Nucleus accumbens (tissue), 56 donors: ENCODE results near the gene SRD5A3.

ENCODE experiments used
- DNase-seq, 56 donors: peaks; one replicate each; lab custom pipeline; 2025; lab: John Stamatoyannopoulos, UW

Gene SRD5A3

DNA sequence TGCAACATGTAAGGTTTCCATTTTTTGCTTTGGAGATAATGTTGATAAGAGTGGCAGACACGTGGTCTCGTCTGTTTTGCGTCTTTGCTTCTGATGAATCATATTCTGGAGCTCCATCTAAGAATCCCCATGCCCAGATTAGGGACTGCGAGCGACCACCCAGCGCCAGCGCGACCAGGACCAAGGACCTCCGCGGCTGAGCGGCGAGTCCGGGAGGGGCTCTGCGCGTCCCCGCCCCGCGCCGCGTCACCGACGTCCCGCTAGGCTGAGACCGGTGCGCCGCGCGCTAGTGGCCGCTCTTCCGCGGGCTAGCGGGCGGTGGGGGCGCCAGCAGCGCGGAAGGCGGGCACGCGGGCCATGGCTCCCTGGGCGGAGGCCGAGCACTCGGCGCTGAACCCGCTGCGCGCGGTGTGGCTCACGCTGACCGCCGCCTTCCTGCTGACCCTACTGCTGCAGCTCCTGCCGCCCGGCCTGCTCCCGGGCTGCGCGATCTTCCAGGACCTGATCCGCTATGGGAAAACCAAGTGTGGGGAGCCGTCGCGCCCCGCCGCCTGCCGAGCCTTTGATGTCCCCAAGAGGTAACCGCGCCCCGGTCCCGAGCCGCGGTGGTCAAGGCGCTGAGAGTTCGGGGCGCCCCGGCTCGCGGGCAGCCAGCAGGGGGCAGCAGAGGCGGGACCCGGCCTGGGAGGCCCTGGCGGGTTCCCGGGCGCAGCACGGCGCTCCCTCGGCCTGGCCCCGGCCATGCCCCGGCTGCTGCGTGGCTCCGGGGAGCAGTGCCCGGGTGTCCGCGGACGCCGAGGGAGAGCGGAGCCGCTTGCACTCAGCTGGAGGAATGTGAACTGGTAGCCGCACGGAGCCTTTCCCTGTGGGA is at the start of gene SRD5A3:
SRD5A3 (plus strand) TSS at position 263 of the 871 bp plus-strand sequence; CDS start at position 358, 95 bp downstream.
- peak in 55 of 56 donors; percentile 19 to 93 (median 80) for DNase-seq

DNA sequence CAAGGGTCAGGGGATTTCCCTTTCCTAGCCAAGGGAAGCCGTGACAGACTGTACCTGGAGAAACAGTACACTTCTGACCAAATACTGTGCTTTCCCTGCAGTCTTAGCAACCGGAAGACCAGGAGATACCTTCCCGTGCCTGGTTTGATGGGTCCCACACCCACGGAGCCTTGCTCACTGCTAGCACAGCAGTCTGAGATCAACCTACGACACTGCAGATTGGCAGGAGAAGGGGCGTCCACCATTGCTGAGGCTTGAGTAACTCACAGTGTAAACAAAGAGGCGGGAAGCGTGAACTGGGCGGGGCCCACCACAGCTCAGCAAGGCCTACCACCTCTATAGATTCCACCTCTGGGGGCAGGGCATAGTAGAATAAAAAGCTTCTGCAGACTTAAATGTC is 48.7 kb upstream of the SRD5A3 start:
- DNase-seq: no peak

DNA sequence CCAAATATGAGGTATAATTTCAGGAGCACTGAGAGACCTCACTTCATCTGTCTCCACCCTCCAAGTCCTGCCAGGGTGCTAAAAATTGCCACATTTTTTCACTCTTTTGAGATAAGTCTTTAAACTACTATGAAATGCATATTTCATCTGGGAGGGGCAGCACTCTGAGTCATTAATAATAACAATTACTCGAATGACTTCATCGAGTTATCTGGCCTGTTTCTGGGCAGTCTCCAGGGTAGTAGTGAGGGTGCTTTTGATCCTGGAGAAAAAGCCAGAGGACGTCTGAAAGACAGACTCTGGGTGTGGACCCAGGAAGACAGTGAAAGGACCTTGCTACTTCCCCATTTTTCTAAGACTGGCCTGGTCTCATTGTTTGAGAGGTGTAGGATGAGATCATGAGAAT is 42.3 kb upstream of the SRD5A3 start:
- no peak for DNase-seq

DNA sequence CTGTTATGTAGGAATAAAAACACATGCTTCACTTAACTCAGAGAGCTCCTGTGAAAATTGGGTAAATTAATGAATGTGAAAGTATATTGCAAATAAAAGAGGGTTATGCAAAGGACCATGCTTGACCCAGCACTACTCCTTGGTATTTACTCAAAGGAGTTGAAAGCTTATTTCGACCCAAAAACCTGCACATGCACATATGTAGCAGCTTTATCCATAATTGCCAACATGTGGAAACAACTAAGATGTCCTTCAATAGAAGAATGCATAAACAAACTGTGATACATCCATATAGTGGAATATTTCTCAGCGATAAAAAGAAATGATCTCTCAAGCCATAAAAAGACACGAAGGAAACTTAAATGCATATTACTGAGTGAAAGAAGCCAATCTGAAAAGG is 41.7 kb upstream of the SRD5A3 start:
- DNase-seq: no peak

DNA sequence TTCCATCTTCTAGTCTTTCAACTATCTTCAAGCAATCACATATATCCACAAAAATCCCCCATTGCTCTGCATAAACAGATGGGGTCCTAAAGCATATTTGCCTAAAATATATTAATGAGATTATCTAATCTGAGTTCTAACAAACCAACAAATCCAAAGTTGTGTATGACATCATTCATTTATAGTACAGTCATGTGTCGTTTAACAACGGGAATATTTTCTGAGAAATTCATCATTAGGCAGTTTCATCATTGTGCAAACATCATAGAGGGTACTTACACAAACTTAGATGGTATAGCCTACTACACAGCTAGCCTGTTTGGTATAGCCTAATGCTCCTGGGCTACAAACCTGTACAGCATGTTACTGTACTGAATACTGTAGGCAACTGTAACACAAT is 38.0 kb upstream of the SRD5A3 start:
- DNase-seq: no peak

DNA sequence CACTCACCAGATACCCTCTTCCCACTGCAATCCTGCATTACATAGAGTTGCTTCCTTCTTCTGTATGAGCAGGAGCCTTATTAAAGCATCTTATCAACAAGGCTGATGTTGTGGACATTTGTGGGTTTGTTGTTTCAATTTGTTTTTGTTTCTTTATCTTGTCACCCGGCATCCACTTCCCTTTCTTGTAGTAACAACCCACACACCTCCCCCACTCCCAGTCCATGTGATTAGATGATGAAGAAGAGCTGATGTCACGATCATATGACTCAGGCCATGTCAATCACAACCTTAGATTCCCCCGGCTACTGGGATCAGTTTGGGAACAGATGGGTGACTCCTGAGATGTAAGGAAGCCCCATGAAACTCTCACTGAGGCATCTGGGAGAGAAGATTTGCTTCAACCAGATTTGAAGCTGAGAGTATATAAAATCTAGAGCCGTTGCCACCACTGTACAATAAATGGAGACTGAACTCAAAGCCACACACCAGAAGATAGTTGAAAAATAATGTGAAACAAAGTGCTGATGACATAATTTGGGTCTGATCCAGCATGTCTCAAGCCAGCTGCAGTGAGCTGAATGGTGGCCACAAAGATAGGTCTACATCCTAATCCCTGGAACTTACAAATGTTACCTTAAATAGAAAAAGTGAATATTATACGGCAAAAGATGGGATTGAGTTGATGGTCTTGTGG is 34.1 kb upstream of the SRD5A3 start:
- DNase-seq: peak in 42 of 56 donors; percentile 2 to 76 (median 28)

DNA sequence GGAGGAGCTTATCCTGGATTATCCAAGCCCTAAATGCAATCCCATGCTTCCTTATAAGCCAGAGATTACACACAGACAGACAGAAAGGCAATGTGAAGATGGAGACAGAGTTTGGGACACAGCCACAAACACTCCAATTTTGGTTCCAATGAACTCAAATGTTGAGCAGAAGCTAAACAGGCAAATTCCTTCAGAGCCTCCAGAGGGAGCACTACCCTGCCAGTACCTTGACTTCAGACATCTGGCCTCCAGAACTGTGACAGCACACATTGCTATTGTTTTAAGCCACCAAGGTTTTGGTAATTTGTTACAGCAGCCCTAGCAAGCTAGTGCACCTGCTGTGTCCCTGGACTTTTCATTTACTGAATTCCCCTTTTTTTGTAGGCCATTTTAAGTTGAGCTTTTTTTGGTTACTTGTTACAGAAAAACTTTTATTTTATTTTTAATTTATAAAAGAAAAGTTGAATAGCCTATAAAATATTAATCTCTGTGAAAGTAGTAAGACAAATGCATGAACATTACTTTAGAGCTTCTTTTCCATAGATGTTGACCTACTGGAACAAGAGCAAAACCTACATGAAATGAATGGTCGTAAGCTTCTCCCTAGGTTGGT is 33.4 kb upstream of the SRD5A3 start:
- peak in 23 of 56 donors; percentile 2 to 61 (median 20) for DNase-seq

DNA sequence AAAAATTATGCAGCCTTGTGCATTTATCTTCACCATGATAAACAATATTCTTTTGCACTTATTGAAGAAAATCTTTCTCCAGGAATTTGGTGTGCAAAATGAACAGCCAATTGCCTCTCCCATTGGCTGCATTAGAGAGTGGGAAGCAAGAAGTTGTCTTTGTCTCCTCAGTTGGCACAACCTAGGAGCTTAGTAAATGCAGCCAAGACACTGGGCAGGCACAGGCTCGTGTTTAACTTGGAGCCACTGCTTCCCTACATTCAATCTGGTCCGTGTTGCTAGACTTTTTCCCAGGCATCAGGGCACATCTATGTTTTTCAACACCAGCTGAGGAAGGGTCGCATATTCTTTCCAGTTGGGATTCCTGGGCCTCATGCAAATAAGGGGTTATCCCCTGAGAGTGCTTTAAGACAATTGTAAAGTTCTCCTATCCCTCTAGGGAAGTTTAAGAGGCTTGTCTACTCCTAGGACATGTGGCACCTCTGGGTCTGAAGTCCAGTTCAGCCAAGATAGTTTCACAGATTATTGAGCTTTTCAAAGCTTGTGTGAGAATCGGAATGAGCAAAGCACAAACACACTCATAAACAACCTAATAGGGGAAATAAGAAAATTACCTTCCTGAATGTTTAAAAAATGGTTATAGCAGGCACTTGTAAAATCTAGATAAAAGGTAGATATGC is 31.8 kb upstream of the SRD5A3 start:
- peak in 9 of 56 donors; percentile 0 to 19 (median 4) for DNase-seq

DNA sequence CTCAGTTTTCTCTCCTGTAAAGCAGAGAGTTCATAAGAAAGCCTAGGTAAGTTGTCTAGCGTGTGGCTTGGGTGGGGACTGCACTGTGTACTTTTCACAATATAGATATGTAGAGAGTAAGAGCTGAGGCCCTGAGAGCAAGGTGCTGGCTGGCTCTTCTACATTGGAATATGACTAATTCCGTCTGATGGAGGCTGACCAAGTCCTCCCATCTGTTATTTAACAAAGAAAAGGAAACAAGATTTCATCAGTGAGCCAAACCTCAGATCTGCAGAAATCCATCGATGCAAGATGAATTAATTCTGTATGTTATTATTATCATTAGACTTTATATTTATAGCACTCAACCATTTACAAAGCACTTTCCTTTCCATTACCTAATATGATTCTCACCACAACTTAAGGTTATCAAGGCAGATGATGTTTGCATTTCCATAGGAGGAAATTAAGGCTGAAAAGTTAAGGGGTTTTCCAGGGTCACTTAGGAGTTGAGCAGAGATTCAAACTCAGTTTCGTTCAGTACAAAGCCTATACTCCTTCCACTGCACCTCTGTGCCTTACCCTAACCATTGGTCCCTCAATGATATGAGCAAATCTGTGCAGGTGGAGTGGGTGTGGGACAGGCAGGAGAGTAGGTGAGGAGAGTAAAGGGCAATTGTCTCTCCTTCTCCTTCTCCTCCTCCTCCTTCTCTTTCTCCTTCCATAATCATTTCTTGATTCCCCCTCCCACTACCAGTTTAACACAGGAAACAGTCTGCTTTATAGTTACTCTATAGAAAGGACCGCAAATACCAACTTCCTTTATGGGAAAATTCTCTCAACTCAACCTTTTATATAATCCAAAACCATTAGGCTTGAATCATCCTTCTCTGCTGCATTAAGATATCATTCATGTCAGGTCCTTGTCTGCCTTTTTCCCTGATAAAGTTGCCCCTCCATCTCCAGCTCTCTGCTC is 27.6 kb upstream of the SRD5A3 start:
- no peak for DNase-seq

DNA sequence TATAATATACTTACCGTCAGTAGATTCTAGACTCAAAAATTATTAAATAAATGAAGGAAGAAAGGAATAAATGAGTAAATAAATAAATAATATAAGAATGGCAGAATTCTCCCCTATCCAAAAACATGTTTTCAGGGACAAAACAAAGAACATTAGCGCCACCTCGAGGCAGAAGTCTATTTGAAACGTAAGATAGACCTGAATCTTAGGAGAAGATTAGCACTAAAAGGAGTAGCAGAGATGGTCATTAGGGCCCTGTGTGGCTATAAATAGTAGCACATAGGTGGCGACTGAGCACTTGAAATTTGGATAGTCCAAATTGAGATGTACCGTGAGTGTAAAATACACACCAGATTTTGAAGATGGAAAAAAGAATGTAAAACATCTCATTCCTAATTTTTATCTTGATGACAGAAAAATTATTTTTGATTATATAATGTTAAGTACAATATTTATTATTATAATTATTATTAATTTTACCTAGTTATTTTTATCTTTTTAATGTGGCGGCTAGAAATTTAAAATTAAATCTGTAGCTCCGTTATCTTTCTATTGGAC is 24.3 kb upstream of the SRD5A3 start:
- peak in 42 of 56 donors; percentile 4 to 89 (median 35) for DNase-seq

DNA sequence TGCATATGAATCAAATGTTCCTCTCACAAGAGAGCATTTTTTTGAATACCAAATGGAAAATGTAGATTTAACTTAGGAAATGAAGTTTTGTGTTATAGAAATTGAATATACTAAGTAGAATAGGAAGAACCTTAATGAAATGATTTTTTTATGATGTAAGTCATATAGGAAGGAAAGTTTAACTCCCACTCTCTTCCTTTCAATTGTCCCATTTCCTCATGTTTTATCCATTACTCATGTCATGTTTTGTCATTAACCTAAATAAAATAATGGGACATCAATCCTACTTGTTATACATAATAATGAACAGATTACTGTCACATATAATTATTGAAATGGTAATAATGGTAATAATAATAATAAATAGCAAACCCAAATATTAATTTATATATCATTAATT is 22.7 kb upstream of the SRD5A3 start:
- no peak for DNase-seq

DNA sequence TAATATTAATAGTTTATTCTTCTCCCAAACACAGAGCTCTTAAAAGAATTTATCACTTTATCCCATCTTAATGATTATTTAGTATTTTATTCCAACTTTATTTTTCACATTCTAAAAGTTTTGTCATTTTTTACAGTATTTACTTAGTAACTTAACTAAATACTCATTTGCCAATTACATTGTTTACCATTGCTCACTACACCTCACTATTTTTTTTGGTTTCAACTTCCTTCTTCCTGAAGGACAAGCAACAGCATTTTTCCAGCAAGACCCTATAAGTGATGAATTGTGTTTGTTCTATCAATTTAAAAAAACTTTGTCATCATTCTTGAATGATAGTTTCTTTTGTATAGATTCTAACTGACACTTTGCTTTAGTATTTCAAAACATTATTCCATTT is 19.4 kb upstream of the SRD5A3 start:
- DNase-seq: no peak

DNA sequence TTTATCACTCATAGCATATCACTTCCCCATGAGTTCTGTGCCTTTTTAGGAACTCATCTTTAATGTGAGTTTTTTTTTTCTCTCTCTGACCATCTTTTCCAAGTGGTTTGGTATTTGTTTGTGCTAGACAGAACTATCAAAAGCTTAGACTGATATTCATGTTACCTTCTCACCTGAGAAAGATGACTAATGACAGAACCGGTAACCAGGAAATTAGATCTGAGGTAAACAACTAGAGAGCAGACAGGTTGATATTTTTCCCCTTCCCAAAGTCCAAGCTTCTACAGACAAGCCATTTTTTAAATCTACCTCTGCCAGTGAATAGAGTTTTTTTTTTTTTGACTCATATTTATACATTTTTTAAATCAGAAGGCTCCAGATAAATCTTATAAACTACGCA is 17.0 kb upstream of the SRD5A3 start:
- DNase-seq: no peak

DNA sequence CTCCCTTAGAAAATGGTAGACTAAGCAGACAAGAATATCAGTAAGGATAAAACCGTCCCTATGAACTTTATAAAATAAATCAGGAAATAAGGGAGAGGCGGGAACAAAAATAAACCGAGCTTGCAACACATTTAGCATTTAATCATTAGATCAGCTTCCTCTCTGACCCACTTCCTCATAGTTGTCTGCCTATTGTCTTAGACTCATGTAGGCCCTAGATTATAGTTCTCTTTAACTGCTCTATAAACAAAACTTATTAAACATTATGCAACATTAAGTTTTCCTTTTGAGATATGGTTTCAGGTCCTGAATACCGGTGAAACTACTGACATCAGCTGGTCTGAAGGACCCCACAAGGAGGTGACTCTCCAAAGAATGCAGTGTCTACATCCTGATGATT is 15.8 kb upstream of the SRD5A3 start:
- DNase-seq: no peak

DNA sequence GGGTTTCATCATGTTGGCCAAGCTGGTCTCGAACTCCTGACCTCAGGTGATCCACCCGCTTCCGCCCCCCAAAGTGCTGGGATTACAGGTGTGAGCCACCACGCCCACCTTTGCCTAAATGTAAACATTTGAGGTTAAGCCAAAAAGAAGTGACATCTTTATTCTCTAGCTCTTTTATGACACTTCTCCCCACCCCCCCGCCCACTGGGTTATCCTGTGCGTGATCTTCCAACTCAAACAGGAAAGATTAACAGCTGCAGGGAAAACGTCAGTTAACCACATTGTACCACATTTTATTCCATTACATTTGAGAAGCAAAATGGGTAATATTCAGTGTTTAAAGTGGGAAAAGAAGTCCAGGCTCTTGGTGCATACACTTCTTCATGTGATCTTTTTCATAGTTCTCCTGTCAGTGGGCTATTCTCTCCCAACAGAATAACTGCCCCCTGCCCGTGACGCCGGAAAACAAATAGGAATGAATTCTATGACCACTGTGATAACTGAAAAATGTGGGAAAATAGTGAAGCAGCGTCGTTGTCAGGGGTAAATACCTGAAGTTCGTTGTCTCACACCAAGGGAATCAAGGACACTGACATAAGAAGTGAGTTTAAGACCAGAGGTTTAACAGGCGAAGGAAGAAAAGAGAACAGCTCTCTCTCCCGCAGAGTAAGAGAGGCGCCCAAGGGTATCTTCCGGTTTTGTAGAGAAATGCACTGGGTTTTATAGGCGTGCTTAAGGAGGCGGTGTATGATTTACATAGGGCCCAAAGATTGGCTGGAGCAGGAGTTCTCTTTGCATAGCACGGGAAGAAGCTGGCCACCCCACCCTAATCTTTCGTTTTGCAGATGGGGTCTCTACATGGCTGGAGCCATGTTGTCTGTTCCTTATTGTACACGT is 9.7 kb upstream of the SRD5A3 start:
- no peak for DNase-seq

DNA sequence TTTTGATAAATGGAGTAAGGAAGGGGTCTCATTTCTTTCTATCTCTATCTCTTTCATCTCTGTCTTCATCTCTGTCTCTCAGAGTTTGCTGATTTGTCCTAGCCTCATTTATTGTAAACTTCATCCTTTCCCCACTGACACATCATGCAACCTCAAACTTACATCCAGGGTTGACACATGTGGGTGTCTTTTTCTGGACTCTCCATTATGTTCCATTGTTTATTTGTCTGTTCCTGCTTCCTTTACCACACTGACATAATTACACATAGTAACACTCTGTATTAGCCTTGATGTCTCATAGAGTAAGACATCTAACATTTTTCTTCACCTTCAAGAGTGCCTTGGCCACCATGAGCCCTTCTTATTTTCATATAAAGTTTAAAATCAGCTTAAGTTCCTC is 8.1 kb upstream of the SRD5A3 start:
- DNase-seq: no peak

DNA sequence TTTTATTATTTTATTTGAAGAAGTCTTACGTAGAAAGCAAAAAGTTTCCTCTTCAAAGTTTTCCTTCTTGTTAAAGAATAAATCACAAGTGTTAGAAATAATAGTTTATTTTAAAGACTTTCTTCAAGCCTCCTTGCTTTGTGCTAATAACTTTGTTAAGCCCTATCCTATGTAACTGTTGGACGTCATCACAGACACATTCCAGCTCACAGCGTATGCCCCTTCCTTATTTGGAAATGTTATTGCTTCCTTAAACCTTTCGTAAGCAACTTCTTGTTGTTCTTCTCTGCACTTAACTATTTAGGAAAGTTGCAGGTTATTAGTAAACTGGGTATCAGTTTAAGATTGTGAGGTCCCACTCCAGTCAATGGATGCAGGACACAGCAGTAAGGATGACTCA is 7.6 kb upstream of the SRD5A3 start:
- DNase-seq: no peak

DNA sequence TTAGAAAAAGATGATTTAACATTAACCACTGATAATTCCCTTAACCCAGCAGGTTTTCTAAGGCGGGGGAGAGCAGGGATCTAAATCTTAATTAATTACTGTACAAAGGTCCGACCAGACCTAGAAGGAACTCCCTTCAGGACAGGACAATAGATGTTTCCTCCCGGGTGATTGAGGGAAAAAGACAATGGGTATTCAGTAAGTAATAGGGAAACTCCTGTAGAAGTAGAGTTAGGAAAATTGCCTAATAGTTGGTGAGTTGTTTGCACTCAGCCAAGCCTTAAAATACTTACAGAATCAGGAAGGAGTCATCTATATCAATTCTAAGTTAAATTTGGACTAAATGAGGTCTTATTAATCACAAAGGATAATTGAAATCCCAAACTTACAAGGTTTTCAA is 5.8 kb upstream of the SRD5A3 start:
- DNase-seq: no peak
